Stimulated activated memory B cell treated with anti-CD40 and anti-IgM and Interleukin-4, amounts not matched to agents 10 μg/mL and 1 μg/mL and 100 μg/mL, for 72 hours (primary cell): Measurements from ENCODE around the gene PCDHA3.
"Not testable (repeated sequence)": the region's sequence is repeated elsewhere in the genome, so short reads cannot be mapped to it uniquely, and the experiment has no call there.

Experiments
- ATAC-seq: fragments of 150-1000 bp; cut with Tn5 transposase; 2 replicates; pipeline ENCODE4 v1.10.0; 2021
- H3K27ac Mint-ChIP-seq: one replicate; pipeline ENCODE4 v1.8.0; 2022; ENCODE audit warnings: mild to moderate bottlenecking, mixed read lengths
- H3K27me3 Mint-ChIP-seq: one replicate; pipeline ENCODE4 v1.8.0; 2022; ENCODE audit warnings: mixed read lengths
- H3K36me3 Mint-ChIP-seq: one replicate; pipeline ENCODE4 v1.8.0; 2022; ENCODE audit warnings: mixed read lengths
- H3K4me1 Mint-ChIP-seq: one replicate; pipeline ENCODE4 v1.8.0; 2022; ENCODE audit warnings: mixed read lengths
- H3K4me3 Mint-ChIP-seq: one replicate; pipeline ENCODE4 v1.8.0; 2022; ENCODE audit warnings: mild to moderate bottlenecking, moderate library complexity, mixed read lengths
- H3K9me3 Mint-ChIP-seq: one replicate; pipeline ENCODE4 v1.8.0; 2022; ENCODE audit warnings: mixed read lengths

The PCDHA3 gene

DNA sequence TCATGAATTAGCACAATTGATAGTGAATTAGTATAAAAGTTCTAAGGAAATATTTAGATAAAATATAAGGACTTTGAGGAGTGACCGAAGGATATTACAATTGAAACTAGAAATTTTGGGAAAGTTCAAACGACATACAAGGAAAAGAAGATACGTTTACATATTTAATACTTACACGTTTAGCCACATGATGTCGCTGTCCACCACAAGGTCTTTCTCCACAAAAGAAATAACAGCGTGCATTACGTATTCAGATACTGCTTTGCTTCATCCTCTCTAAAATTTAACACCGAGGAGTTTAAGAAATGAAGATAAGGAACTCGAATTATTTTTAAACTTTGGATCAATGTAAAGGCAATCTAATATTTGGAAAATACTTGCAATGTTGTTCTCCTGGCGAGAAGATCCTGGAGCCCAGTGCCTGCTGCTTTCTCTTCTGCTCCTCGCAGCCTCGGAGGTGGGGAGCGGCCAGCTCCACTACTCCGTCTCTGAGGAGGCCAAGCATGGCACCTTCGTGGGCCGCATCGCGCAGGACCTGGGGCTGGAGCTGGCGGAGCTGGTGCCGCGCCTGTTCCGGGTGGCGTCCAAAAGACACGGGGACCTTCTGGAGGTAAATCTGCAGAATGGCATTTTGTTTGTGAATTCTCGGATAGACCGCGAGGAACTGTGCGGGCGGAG is at the start of gene PCDHA3:
Gene PCDHA3 (plus strand): TSS at position 242 of the 678 bp plus-strand sequence.
- no peaks in the 10 kb centered on the region for H3K4me1 Mint-ChIP-seq
- H3K36me3 Mint-ChIP-seq, result no peaks in the 10 kb centered on the region
- no peak for ATAC-seq
- no peak within 1 kb of the TSS for H3K4me3 Mint-ChIP-seq
- H3K27me3 Mint-ChIP-seq, result peaks cover 9% of the 10 kb centered on the region
- peaks cover 7% of the 10 kb centered on the region for H3K9me3 Mint-ChIP-seq
- no peak within 1 kb of the TSS for H3K27ac Mint-ChIP-seq

DNA sequence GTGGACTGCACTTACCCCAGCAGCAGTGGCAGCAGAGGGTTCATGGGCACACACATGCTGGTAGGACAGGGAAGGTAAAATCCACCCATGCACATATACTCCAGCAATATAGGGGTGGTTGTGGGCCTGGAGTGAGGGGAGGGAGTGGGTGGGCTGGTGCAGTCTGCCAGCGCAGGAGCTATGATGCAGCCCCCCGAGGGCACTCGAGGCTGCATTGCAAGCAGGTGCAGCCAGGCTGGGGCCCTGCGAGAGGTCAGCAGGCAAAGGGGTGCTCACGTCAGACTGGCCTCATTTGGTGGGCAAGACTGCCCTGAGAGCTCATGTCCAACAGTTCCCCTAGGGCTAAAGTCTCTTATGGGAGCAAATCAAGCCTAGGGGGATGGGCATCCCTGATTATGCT is 47.3 kb upstream of the PCDHA3 start:
- H3K36me3 Mint-ChIP-seq, result peaks cover 22% of the 10 kb centered on the region

DNA sequence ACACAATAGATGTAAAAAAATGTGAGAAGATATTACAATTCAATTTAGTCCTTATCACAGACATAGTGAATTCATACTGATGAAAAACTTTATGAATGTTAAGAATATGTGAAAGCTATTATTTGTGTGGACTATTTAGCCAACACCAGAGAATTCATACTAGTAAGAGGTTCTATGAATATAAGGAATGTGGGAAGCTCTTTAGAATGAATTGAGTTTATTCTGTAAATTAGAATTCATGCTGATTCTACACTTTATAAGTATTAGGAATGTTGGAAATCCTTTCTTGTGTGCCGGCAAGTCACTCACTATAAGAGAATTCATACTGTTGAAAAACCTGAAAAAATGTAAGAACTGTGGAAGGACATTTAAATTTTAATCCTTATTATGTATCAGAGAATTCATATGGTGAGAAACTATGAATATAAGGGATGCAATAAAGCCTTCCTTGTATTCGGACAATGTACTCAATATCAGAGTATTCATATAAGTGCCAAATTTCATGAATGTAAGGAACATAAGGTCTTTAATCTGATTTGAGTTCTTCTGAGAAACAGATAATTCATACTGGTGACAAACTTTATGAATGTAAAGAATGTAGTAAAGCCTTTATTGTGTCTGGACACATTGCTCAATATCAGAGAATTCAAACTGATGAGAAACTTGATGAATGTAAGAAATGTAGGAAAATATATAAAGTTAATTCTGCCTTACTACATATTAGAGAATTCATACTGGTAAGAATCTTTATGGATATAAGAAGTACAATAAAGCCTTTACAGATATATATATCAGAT is 36.5 kb upstream of the PCDHA3 start:
- H3K4me3 Mint-ChIP-seq, result no peak overlapping the region
- H3K27me3 Mint-ChIP-seq, result no peaks in the 10 kb centered on the region
- no peak for ATAC-seq
- no peaks in the 10 kb centered on the region for H3K4me1 Mint-ChIP-seq
- peaks cover 7% of the 10 kb centered on the region for H3K36me3 Mint-ChIP-seq
- no peak overlapping the region for H3K27ac Mint-ChIP-seq
- H3K9me3 Mint-ChIP-seq, result peaks cover 24% of the 10 kb centered on the region

More for the DNA sequence above, 47.3 kb upstream of the PCDHA3 start:
- no peak overlapping the region for H3K27ac Mint-ChIP-seq
- H3K27me3 Mint-ChIP-seq, result peaks cover 30% of the 10 kb centered on the region
- H3K4me1 Mint-ChIP-seq, result no peaks in the 10 kb centered on the region
- peaks cover 47% of the 10 kb centered on the region for H3K9me3 Mint-ChIP-seq
- H3K4me3 Mint-ChIP-seq, result no peak overlapping the region
- no peak for ATAC-seq

DNA sequence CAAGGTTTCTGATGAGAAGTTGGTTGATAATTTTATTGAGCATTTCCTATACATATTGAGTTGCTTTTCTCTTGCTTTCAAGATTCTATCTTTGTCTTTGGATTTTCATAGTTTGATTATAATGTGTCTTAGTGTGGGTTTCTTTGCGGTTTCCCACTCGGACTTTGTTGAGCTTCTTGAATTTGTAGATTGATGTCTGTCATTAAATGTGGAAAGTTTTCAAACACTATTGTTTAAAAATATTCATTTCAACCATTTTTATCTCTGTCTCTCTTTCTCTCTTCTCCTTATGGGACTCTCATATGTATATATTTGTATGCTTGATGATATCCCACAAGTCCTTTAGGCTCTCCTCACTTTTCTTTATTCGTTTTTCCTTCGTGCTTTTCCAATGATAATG is 33.4 kb upstream of the PCDHA3 start:
- Mint-ChIP-seq H3K27ac (no peak overlapping the region), H3K4me3 (no peak overlapping the region), H3K9me3 (peaks cover 25% of the 10 kb centered on the region), H3K27me3 (no peaks in the 10 kb centered on the region), H3K4me1 (no peaks in the 10 kb centered on the region), H3K36me3 (peaks cover 7% of the 10 kb centered on the region)
- ATAC-seq, result no peak

DNA sequence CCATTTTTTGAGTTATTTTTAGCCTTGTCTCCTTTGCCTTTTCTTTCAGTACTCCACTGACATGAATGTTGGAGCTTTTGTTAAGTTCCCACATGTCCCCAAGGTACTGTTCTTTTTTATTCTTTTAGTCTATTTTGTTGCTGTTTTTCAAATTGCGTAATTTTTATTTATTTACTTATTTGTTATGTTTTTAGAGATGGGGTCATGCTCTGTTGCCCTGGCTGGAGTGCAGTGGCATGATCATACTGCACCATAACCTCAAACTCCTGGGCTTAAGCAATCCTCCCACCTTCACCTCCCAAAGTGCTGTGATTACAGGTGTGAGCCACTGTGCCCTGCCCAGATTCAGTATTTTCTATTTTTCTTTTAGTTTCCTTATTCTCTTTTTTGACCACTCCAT is 20.3 kb upstream of the PCDHA3 start:
- peaks cover 43% of the 10 kb centered on the region for H3K27me3 Mint-ChIP-seq
- H3K27ac Mint-ChIP-seq, result no peak overlapping the region
- no peaks in the 10 kb centered on the region for H3K4me1 Mint-ChIP-seq
- peaks cover 12% of the 10 kb centered on the region for H3K36me3 Mint-ChIP-seq
- H3K9me3 Mint-ChIP-seq, result peaks cover 37% of the 10 kb centered on the region
- no peak for ATAC-seq
- no peak overlapping the region for H3K4me3 Mint-ChIP-seq

DNA sequence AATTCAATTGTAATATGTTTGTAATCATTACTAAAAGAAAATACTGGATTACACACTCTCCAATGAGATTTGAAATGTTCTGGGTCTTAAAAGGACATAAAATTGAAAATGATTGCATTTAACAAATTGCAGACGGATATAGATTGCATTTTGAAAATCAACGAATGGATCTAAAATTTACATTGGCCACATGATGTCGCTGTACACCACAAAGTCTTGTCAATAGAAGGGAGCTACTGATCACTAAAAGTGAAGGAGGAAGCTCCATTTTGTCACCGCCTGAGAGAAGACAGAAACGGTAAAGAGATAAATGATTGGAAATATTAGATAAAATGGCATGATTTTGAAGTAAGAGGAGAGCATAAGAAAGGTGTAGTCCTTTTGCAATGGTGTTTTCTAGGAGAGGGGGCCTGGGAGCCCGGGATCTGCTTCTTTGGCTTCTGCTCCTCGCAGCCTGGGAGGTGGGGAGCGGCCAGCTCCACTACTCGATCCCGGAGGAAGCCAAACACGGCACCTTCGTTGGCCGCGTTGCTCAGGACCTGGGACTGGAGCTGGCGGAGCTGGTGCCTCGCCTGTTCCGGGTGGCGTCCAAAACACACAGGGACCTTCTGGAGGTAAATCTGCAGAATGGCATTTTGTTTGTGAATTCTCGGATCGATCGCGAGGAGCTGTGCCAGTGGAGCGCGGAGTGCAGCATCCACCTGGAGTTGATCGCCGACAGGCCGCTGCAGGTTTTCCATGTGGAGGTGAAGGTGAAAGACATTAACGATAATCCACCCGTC is 14.8 kb upstream of the PCDHA3 start, which contains the start of gene PCDHA1:
Gene PCDHA1 (plus strand): TSS at position 236 of the 782 bp plus-strand sequence.
- H3K27ac Mint-ChIP-seq, result no peak within 1 kb of the TSS
- H3K36me3 Mint-ChIP-seq, result no peaks in the 10 kb centered on the region
- H3K4me1 Mint-ChIP-seq, result no peaks in the 10 kb centered on the region
- H3K27me3 Mint-ChIP-seq, result peaks cover 27% of the 10 kb centered on the region
- ATAC-seq, result no peak
- no peak within 1 kb of the TSS for H3K4me3 Mint-ChIP-seq
- H3K9me3 Mint-ChIP-seq, result peaks cover 19% of the 10 kb centered on the region

DNA sequence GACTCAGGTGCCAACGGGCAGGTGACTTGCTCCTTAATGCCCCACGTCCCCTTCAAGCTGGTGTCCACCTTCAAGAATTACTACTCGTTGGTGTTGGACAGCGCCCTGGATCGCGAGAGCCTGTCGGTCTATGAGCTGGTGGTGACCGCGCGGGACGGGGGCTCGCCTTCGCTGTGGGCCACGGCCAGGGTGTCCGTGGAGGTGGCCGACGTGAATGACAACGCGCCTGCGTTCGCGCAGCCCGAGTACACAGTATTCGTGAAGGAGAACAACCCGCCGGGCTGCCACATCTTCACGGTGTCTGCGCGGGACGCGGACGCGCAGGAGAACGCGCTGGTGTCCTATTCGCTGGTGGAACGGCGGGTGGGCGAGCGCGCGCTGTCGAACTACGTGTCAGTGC is 13.4 kb upstream of the PCDHA3 start:
- Mint-ChIP-seq H3K9me3 (peaks cover 16% of the 10 kb centered on the region), H3K27me3 (peaks cover 32% of the 10 kb centered on the region)
- H3K4me3 Mint-ChIP-seq, ATAC-seq, H3K4me1 Mint-ChIP-seq, H3K36me3 Mint-ChIP-seq, H3K27ac Mint-ChIP-seq: not testable (repeated sequence)

DNA sequence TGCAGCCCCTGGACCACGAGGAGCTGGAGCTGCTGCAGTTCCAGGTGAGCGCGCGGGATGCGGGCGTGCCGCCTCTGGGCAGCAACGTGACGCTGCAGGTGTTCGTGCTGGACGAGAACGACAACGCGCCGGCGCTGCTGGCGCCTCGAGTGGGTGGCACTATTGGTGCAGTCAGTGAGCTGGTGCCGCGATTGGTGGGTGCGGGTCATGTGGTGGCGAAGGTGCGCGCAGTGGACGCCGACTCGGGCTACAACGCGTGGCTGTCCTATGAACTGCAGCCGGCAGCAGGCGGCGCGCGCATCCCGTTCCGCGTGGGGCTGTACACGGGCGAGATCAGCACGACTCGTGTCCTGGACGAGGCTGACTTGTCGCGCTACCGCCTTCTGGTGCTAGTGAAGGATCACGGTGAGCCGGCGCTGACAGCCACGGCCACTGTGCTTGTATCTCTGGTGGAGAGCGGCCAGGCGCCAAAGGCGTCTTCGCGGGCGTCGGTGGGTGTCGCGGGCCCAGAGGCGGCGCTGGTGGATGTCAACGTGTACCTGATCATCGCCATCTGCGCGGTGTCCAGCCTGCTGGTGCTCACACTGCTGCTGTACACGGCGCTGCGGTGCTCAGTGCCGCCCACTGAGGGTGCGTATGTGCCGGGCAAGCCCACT is 12.9 kb upstream of the PCDHA3 start:
- H3K36me3 Mint-ChIP-seq, H3K4me1 Mint-ChIP-seq, H3K27ac Mint-ChIP-seq, ATAC-seq, H3K4me3 Mint-ChIP-seq: not testable (repeated sequence)
- peaks cover 32% of the 10 kb centered on the region for H3K27me3 Mint-ChIP-seq
- peaks cover 11% of the 10 kb centered on the region for H3K9me3 Mint-ChIP-seq

DNA sequence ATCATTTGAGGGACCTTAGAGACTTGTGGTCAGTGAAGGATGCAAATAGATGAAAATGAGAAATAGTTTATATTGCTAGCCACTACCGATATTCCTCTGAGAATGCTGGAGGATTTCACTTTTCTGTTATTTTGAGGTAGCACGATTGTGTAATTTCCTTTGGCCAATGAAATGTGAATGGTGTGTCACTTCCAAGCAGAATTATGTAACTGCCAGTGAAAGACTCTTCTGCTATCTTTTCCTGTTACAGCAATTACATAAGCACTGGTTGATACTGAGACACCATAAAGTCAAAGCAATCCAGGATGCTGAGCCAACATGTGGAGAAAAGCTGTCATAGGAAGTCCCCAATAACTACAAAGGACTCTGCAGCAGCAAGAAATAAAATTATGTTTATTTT is 9.8 kb upstream of the PCDHA3 start:
- Mint-ChIP-seq H3K9me3 (peaks cover 9% of the 10 kb centered on the region), H3K36me3 (no peaks in the 10 kb centered on the region), H3K27me3 (peaks cover 26% of the 10 kb centered on the region), H3K4me1 (no peaks in the 10 kb centered on the region), H3K27ac (no peak overlapping the region), H3K4me3 (no peak overlapping the region)
- no peak for ATAC-seq

DNA sequence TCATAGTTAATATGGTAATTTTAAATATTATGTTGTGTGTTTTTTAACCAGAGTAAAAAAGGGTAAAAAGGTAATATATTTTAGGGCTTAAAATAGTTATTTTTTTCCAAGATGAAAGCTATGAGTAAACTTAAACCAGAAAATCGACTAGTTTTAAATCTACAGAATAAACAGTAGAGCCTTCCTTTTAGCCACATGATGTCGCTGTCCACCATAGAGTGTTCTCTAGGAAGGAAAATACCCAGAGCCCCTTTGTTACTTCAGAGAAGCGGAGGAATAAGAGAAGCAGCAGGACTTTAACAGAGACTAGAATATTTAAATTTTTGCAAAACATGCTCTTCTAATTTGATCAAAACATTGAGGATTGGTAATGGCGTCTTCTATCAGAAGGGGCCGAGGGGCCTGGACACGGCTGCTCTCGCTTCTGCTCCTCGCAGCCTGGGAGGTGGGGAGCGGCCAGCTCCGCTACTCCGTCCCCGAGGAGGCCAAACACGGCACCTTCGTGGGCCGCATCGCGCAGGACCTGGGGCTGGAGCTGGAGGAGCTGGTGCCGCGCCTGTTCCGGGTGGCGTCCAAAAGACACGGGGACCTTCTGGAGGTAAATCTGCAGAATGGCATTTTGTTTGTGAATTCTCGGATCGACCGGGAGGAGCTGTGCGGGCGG is 6.1 kb upstream of the PCDHA3 start, which contains the start of gene PCDHA2:
Gene PCDHA2 (plus strand): TSS at position 258 of the 664 bp plus-strand sequence.
- no peak for ATAC-seq
- H3K4me3 Mint-ChIP-seq, result no peak within 1 kb of the TSS
- H3K4me1 Mint-ChIP-seq, result no peaks in the 10 kb centered on the region
- H3K36me3 Mint-ChIP-seq, result no peaks in the 10 kb centered on the region
- peaks cover 5% of the 10 kb centered on the region for H3K9me3 Mint-ChIP-seq
- H3K27ac Mint-ChIP-seq, result no peak within 1 kb of the TSS
- peaks cover 26% of the 10 kb centered on the region for H3K27me3 Mint-ChIP-seq

DNA sequence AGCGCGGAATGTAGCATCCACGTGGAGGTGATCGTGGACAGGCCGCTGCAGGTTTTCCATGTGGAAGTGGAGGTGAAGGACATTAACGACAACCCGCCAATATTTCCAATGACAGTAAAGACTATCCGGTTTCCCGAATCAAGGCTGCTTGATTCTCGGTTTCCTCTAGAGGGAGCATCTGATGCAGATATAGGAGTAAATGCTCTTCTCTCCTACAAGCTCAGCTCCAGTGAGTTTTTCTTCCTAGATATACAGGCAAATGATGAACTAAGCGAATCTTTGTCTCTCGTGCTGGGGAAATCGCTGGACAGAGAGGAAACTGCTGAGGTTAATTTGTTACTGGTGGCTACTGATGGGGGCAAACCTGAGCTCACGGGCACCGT is 5.6 kb upstream of the PCDHA3 start:
- H3K9me3 Mint-ChIP-seq, result peaks cover 5% of the 10 kb centered on the region
- H3K27me3 Mint-ChIP-seq, result peaks cover 26% of the 10 kb centered on the region
- H3K4me1 Mint-ChIP-seq, result no peaks in the 10 kb centered on the region
- H3K27ac Mint-ChIP-seq, result no peak overlapping the region
- no peak overlapping the region for H3K4me3 Mint-ChIP-seq
- no peak for ATAC-seq
- no peaks in the 10 kb centered on the region for H3K36me3 Mint-ChIP-seq

DNA sequence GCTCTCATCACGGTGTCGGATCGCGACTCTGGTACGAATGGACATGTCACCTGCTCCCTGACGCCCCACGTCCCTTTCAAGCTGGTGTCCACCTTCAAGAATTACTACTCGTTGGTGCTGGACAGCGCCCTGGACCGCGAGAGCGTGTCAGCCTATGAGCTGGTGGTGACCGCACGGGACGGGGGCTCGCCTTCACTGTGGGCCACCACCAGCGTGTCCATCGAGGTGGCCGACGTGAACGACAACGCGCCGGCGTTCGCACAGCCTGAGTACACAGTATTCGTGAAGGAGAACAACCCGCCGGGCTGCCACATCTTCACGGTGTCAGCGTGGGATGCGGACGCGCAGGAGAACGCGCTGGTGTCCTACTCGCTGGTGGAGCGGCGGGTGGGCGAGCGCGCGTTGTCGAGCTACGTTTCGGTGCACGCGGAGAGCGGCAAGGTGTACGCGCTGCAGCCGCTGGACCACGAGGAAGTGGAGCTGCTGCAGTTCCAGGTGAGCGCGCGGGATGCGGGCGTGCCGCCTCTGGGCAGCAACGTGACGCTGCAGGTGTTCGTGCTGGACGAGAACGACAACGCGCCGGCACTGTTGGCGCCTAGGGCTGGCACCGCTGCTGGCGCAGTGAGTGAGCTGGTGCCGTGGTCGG is 4.7 kb upstream of the PCDHA3 start:
- not testable (repeated sequence) for H3K4me3 Mint-ChIP-seq, H3K36me3 Mint-ChIP-seq, ATAC-seq, H3K27ac Mint-ChIP-seq, H3K4me1 Mint-ChIP-seq, H3K9me3 Mint-ChIP-seq
- peaks cover 22% of the 10 kb centered on the region for H3K27me3 Mint-ChIP-seq

DNA sequence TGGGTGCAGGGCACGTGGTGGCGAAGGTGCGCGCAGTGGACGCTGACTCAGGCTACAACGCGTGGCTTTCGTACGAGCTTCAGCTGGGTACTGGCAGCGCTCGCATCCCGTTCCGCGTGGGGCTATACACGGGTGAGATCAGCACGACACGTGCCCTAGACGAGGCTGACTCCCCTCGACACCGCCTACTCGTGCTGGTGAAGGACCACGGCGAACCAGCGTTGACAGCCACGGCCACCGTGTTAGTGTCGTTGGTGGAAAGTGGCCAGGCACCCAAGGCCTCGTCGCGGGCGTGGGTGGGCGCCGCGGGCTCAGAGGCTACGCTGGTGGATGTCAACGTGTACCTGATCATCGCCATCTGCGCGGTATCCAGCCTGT is 4.2 kb upstream of the PCDHA3 start:
- Mint-ChIP-seq H3K4me3 (no peak overlapping the region), H3K27ac (no peak overlapping the region), H3K4me1 (no peaks in the 10 kb centered on the region), H3K36me3 (no peaks in the 10 kb centered on the region), H3K9me3 (peaks cover 5% of the 10 kb centered on the region), H3K27me3 (peaks cover 17% of the 10 kb centered on the region)
- no peak for ATAC-seq

DNA sequence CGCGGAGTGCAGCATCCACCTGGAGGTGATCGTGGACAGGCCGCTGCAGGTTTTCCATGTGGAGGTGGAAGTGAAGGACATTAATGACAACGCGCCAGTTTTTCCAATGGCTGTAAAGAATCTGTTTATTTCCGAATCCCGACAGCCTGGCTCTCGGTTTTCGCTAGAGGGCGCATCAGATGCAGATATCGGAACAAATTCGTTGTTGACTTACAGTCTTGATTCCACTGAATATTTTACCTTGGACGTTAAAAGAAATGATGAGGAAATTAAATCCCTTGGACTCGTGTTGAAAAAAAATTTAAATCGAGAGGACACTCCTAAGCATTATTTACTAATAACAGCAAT is 611 bp downstream of the PCDHA3 start:
- no peak for ATAC-seq
- H3K4me1 Mint-ChIP-seq, result no peaks in the 10 kb centered on the region
- peaks cover 9% of the 10 kb centered on the region for H3K27me3 Mint-ChIP-seq
- H3K27ac Mint-ChIP-seq, result no peak overlapping the region
- no peak overlapping the region for H3K4me3 Mint-ChIP-seq
- no peaks in the 10 kb centered on the region for H3K36me3 Mint-ChIP-seq
- H3K9me3 Mint-ChIP-seq, result peaks cover 7% of the 10 kb centered on the region
